ENCODE results near the gene IGF2BP3.

The IGF2BP3 gene

DNA sequence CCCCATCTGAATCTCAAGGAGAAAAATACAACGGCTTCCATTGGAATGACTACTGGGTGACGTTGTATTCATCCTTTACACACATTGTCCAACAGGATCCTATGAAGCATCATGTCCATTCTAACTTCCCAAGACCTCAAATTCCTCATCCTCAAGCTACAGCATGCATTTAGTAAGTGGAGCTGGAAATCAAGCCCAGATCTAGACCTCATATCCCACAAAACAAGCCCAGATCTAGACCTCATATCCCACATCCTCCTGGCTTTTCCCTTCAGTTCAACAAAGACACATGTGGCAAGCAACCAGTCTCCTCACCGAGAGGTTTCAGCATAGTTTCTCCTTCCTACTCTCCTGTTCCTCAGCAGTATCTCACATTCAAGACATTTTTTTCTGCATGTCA is 12.2 kb downstream of the IGF2BP3 start:
- DNase-seq: no peak
- no peak for TF ChIP-seq CTCF (IDR thresholded peaks at IDR 0.05)
- H3K27me3 Mint-ChIP-seq (ENCODE audit: low read depth, poor library complexity): no peaks in the 10 kb centered on the region
- H3K27ac Mint-ChIP-seq: no peak overlapping the region
- H3K9me3 Mint-ChIP-seq: no peaks in the 10 kb centered on the region
- H3K4me3 Mint-ChIP-seq: no peak overlapping the region
- peaks cover 85% of the 10 kb centered on the region for H3K36me3 Mint-ChIP-seq (ENCODE audit: low read depth)
- peaks cover 48% of the 10 kb centered on the region for H3K4me1 Mint-ChIP-seq

DNA sequence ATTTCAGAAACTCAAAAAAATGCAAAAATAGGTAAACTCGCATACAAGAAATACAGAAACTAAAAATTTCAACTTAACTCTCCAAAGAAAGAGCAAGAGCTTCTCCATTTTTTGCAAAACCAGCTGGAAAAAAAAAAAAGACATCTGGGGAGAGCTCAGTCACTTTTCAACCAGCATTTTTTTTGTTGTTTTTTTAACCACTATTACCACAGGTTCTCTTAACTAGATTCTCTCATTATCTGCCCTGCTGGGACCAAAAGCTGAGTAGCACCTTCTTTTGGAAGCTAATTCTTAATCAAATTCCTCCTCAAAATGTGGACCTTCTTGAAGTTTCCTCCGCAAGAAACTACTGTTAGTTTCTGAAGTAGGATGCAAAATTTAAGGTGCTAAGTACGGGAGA is 14.2 kb downstream of the IGF2BP3 start:
- peaks cover 84% of the 10 kb centered on the region for H3K36me3 Mint-ChIP-seq (ENCODE audit: low read depth)
- H3K27ac Mint-ChIP-seq: peak overlapping the region; percentile 19
- no peaks in the 10 kb centered on the region for H3K9me3 Mint-ChIP-seq
- no peaks in the 10 kb centered on the region for H3K27me3 Mint-ChIP-seq (ENCODE audit: low read depth, poor library complexity)
- peaks cover 42% of the 10 kb centered on the region for H3K4me1 Mint-ChIP-seq
- DNase-seq: no peak
- no peak for TF ChIP-seq CTCF (IDR thresholded peaks at IDR 0.05)
- H3K4me3 Mint-ChIP-seq: no peak overlapping the region

- TF ChIP-seq CTCF (IDR thresholded peaks at IDR 0.05): no peak
- no peak overlapping the region for H3K4me3 Mint-ChIP-seq
- peaks cover 84% of the 10 kb centered on the region for H3K36me3 Mint-ChIP-seq (ENCODE audit: low read depth)
- H3K27ac Mint-ChIP-seq: peak overlapping the region; percentile 13
- peaks cover 39% of the 10 kb centered on the region for H3K4me1 Mint-ChIP-seq
- H3K27me3 Mint-ChIP-seq (ENCODE audit: low read depth, poor library complexity): no peaks in the 10 kb centered on the region
- no peaks in the 10 kb centered on the region for H3K9me3 Mint-ChIP-seq
- DNase-seq: no peak
Measured at GRCh38 chr7:23454881-23455526, 15.3 kb downstream of the IGF2BP3 start.

DNA sequence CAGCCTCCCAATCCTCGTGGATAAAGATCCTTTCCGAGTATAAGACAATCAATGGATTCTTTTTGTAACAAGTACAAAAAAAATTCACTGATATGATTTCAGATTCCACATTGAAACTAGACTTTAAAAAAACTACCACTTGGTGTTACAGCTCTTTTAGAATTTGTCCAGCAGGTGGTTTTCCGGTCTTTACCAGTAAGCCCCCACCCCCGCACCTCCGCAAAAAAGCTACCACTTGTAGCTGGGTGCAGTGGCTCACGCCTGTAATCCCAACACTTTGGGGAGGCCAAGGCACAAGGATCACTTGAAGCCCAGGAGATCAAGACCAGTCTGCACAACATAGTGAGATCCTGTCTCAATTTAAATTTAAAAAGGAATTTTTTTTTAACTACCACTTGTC is 19.8 kb downstream of the IGF2BP3 start:
- no peaks in the 10 kb centered on the region for H3K27me3 Mint-ChIP-seq (ENCODE audit: low read depth, poor library complexity)
- H3K9me3 Mint-ChIP-seq: no peaks in the 10 kb centered on the region
- H3K4me3 Mint-ChIP-seq: no peak overlapping the region
- TF ChIP-seq CTCF (IDR thresholded peaks at IDR 0.05): no peak
- no peak for DNase-seq
- H3K36me3 Mint-ChIP-seq (ENCODE audit: low read depth): peaks cover 84% of the 10 kb centered on the region
- H3K27ac Mint-ChIP-seq: no peak overlapping the region
- peaks cover 30% of the 10 kb centered on the region for H3K4me1 Mint-ChIP-seq

- no peak overlapping the region for H3K27ac Mint-ChIP-seq
- peaks cover 24% of the 10 kb centered on the region for H3K4me1 Mint-ChIP-seq
- no peaks in the 10 kb centered on the region for H3K27me3 Mint-ChIP-seq (ENCODE audit: low read depth, poor library complexity)
- no peak for TF ChIP-seq CTCF (IDR thresholded peaks at IDR 0.05)
- no peak overlapping the region for H3K4me3 Mint-ChIP-seq
- peaks cover 81% of the 10 kb centered on the region for H3K36me3 Mint-ChIP-seq (ENCODE audit: low read depth)
- no peak for DNase-seq
- no peaks in the 10 kb centered on the region for H3K9me3 Mint-ChIP-seq
Measured at GRCh38 chr7:23449941-23450340, 20.4 kb downstream of the IGF2BP3 start.

- Mint-ChIP-seq H3K27ac (peak overlapping the region; percentile 51), H3K36me3 (ENCODE audit: low read depth) (peaks cover 68% of the 10 kb centered on the region), H3K4me1 (peaks cover 11% of the 10 kb centered on the region), H3K27me3 (ENCODE audit: low read depth, poor library complexity) (no peaks in the 10 kb centered on the region), H3K4me3 (no peak overlapping the region), H3K9me3 (peaks cover 8% of the 10 kb centered on the region)
- DNase-seq: no peak
- TF ChIP-seq CTCF (IDR thresholded peaks at IDR 0.05): no peak
Measured at GRCh38 chr7:23445326-23445725, 25.0 kb downstream of the IGF2BP3 start.

All from nephron progenitor cell (in vitro differentiated cells).